HCT116 (cell line): ENCODE data around the gene PADI3. TPM values are rescaled to one million over a fixed set of nuclear protein-coding genes. Genes with fewer than 3 reads are reported as not detected.

Experiments used
- microRNA-seq: library from miRNA; unstranded; fragments of <30 nt; microRNA quantifications from one replicate; pipeline ENCODE4, GENCODE V29; 2016; ENCODE audit warnings: borderline number of aligned reads
- total RNA-seq: library from RNA; stranded (reverse); gene quantifications from one replicate; pipeline ENCODE4 v1.2.1, GENCODE V29; 2021; ENCODE audit not compliant: unreplicated experiment

Gene PADI3
- total RNA-seq, 1 experiment from 2014 or later: 0.93 TPM

Small RNA genes within 50 kb of the gene (microRNA-seq; reads per million reads assigned to microRNA genes)
- not detected for gene MIR3972

Other genes with a start within 250 kb of the PADI3 start
- gene ATP13A2, start 237.2 kb upstream of the PADI3 start, total RNA-seq: 60.5 TPM
- 159 TPM for gene SDHB, start 195.1 kb upstream of the PADI3 start, total RNA-seq
- gene PADI2, start 129.6 kb upstream of the PADI3 start, total RNA-seq: 2.7 TPM
- gene PADI1, start 44.0 kb upstream of the PADI3 start, total RNA-seq: 0.37 TPM
- gene PADI4, start 59.1 kb downstream of the PADI3 start, total RNA-seq: 0.44 TPM
- not detected for gene PADI6, start 123.1 kb downstream of the PADI3 start, total RNA-seq
- 178 TPM for gene RCC2, start 190.6 kb downstream of the PADI3 start, total RNA-seq